Measurements from ENCODE around the gene MCUB. TPM values are rescaled to one million over a fixed set of nuclear protein-coding genes. Genes with fewer than 3 reads are reported as not detected.

The MCUB gene
- total RNA-seq, 2 donors from 2014 or later, result 15.5 to 18.5 TPM

DNA sequence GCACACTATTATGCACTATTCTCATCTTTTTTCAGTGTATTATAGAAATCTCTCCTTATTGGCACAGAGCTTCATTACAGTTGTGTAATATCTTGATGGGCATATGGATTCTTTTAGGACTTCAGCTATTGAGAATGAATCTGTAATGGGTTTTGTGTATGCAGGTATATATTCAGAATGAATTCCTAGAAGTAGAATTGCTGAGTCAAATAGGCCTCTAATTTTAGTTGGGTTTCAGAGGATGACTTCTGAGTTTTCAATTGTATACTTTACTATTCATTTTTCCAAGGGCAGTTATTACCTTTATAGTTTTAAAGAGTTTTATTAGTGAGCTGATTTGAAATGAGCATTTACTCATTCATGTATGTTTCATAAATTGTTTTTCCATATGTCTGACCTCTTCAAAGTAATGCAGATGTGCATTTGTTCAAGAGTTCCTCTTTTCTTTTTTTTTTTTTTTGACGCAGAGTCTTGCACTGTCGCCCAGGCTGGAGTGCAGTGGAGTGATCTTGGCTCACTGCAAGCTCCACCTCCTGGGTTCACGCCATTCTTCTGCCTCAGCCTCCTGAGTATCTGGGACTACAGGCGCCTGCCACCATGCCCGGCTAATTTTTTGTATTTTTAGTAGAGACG is 123.7 kb downstream of the MCUB start:
- DNase-seq (ENCODE audit: low spot score), result no peak
- H3K4me3 ChIP-seq, result no peak overlapping the region
- no peaks in the 10 kb centered on the region for H3K36me3 ChIP-seq
- H3K9me3 ChIP-seq, result no peaks in the 10 kb centered on the region
- H3K27ac ChIP-seq, result no peak overlapping the region
- no peaks in the 10 kb centered on the region for H3K27me3 ChIP-seq (replicated peaks; ENCODE audit: insufficient read depth)
- 95% methylated on average over 6 of the region's 6 CpGs for WGBS
- no peaks in the 10 kb centered on the region for H3K4me1 ChIP-seq (replicated peaks)
- intact Hi-C loops (cut with DNase I), result no loop called here
- no peak for TF ChIP-seq CTCF (IDR thresholded peaks at IDR 0.05)
- TF ChIP-seq POLR2AphosphoS5 (IDR thresholded peaks at IDR 0.05), result no peak
- no peak for TF ChIP-seq POLR2A (IDR thresholded peaks at IDR 0.05)

DNA sequence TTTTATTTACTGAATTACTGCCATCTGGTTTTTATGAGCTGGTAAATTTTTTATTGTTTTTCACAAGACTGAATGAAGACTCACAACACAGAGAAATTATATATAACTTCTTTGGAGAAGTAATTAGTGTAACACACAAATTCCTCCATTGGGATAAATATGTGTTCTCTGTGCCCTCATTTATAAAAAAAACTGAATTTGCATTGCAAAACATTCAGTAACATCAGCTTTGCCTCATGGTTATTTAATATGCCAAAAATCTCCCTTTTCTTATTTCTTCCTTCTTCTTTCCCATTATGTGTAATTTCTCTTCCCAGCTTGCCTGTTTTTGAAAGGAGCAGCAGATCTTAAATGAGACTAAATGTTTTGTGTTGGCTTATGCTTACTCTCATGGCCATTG is 124.7 kb downstream of the MCUB start:
- Histone ChIP-seq H3K4me1 (replicated peaks) (no peaks in the 10 kb centered on the region), H3K36me3 (no peaks in the 10 kb centered on the region), H3K9me3 (no peaks in the 10 kb centered on the region), H3K27me3 (replicated peaks; ENCODE audit: insufficient read depth) (no peaks in the 10 kb centered on the region), H3K4me3 (no peak overlapping the region), H3K27ac (no peak overlapping the region)
- intact Hi-C loops (cut with DNase I), result no loop called here
- TF ChIP-seq POLR2A (IDR thresholded peaks at IDR 0.05) (no peak), POLR2AphosphoS5 (IDR thresholded peaks at IDR 0.05) (no peak), CTCF (IDR thresholded peaks at IDR 0.05) (no peak)
- DNase-seq (ENCODE audit: low spot score), result no peak

DNA sequence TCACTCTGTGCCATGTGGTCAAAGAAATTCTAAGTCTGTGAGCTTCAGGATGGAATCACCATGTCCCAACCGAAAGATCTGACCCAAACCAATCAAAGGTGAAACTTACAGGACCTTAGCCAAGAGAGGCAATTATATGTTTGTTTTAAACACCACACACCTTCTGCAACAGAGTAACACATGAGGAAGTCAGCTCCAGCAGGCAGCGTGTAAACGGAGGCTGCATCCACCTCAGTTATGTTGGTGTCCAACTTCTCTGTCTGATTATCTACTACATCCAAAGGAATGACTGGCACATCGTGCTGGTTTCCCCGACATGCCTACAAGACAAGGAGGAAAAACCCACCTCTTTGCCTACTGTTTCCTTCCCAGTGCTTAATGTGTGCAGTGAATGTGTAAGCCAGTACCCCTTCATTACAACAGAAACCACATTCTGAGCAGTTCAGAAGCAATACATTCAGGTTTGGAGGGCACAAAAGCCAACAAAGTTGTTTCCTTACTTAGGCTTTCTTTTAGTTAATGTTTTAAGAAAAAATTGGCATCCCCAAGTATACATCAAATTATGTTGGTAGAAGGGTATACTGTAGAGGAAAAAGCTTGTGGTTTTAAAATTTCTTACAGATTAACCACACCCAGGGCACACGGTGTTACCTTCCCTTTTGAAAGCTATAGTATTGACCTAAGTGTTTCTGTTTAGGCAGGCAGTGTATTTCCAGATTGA is 130.8 kb downstream of the MCUB start:
- peaks cover 0 to 5% of the 10 kb centered on the region in 2 donors for H3K36me3 ChIP-seq
- WGBS, result 88% methylated on average over 6 of the region's 6 CpGs
- no peaks in the 10 kb centered on the region for H3K27me3 ChIP-seq (replicated peaks; ENCODE audit: insufficient read depth)

GRCh38 chr4:109691411-109691920 is 131.4 kb downstream of the MCUB start:
- Histone ChIP-seq H3K36me3 (peaks cover 0 to 5% of the 10 kb centered on the region in 2 donors), H3K4me1 (replicated peaks) (no peaks in the 10 kb centered on the region), H3K4me3 (no peak overlapping the region), H3K27me3 (replicated peaks; ENCODE audit: insufficient read depth) (no peaks in the 10 kb centered on the region), H3K9me3 (no peaks in the 10 kb centered on the region), H3K27ac (no peak overlapping the region)
- intact Hi-C loops (cut with DNase I), result loop anchor here (10.0 kb wide), 1 partner anchor 283 kb away; no protein-coding TSS in a partner anchor
- TF ChIP-seq POLR2AphosphoS5 (IDR thresholded peaks at IDR 0.05) (no peak), POLR2A (IDR thresholded peaks at IDR 0.05) (no peak), CTCF (IDR thresholded peaks at IDR 0.05) (no peak)
- WGBS, result 93% methylated on average over 1 of the region's 1 CpG
- DNase-seq (ENCODE audit: low spot score), result no peak

More for the DNA sequence above, 130.8 kb downstream of the MCUB start:
- TF ChIP-seq POLR2AphosphoS5 (IDR thresholded peaks at IDR 0.05), result no peak
- no peak for TF ChIP-seq CTCF (IDR thresholded peaks at IDR 0.05)
- no peak for TF ChIP-seq POLR2A (IDR thresholded peaks at IDR 0.05)
- no peak for DNase-seq (ENCODE audit: low spot score)
- H3K4me1 ChIP-seq (replicated peaks), result no peaks in the 10 kb centered on the region
- intact Hi-C loops (cut with DNase I), result loop anchor here (10.0 kb wide), 1 partner anchor 284 kb away; no protein-coding TSS in a partner anchor
- H3K4me3 ChIP-seq, result no peak overlapping the region
- no peaks in the 10 kb centered on the region for H3K9me3 ChIP-seq
- no peak overlapping the region for H3K27ac ChIP-seq

Measured in prostate gland (tissue), 2 donors.